K562 (cell line): ENCODE results near the gene NCOA6. TPM values are rescaled to one million over a fixed set of nuclear protein-coding genes. Genes with fewer than 3 reads are reported as not detected.

Experiments
- ATF6 ChIP-seq: sonication (generic); formaldehyde crosslinking; IDR thresholded peaks from 2 replicates; pipeline ENCODE4 v1.4.0; 2020; ENCODE audit warnings: mild to moderate bottlenecking, missing genetic modification reagents
- CREB1 ChIP-seq, 2 experiments: sonication (generic) in 1 of 2; formaldehyde crosslinking in 1 of 2; IDR thresholded peaks; 2 replicates each; pipeline versions ENCODE4 v1.6.1 to v1.8.0; 2012 to 2022; ENCODE audit warnings: inconsistent platforms in 1 of 2, mild to moderate bottlenecking in 1 of 2, missing genetic modification reagents in 1 of 2, moderate library complexity in 1 of 2
- CTBP1 ChIP-seq: fragments of 450-650 bp; IDR thresholded peaks from 2 replicates; pipeline ENCODE4 v1.6.1; 2016; ENCODE audit warnings: borderline replicate concordance
- FOXK2 ChIP-seq, 2 experiments: fragments of 450-650 bp; IDR thresholded peaks in 1 of 2; conservative IDR thresholded peaks in 1 of 2; 2 replicates each; pipeline ENCODE4 v1.6.1; 2016; ENCODE audit warnings: low read depth in 2 of 2, mild to moderate bottlenecking in 1 of 2
- HNRNPH1 ChIP-seq: fragments of 200-400 bp; formaldehyde crosslinking; optimal IDR thresholded peaks from 2 replicates; pipeline ENCODE3; 2017; ENCODE audit warnings: low read depth, mild to moderate bottlenecking, low read length, moderate library complexity
- LCOR ChIP-seq: sonication (generic); formaldehyde crosslinking; IDR thresholded peaks from 2 replicates; pipeline ENCODE4 v1.8.0; 2022; ENCODE audit warnings: mild to moderate bottlenecking, missing genetic modification reagents
- MAFG ChIP-seq: fragments of 450-650 bp; conservative IDR thresholded peaks from 2 replicates; pipeline ENCODE4 v1.6.1; 2016; ENCODE audit warnings: missing genetic modification characterization, missing compliant biosample characterization
- POLR2G ChIP-seq: fragments of 200-400 bp; formaldehyde crosslinking; IDR thresholded peaks from 2 replicates; pipeline ENCODE4 v1.6.1; 2017; ENCODE audit warnings: low read depth, mild to moderate bottlenecking, antibody characterized with exemption, low read length, moderate library complexity
- SMARCC2 ChIP-seq: fragments of 450-650 bp; IDR thresholded peaks from 2 replicates; pipeline ENCODE4 v1.6.1; 2017; ENCODE audit warnings: antibody characterized with exemption, moderate library complexity, mild to moderate bottlenecking, low read depth
- ZBTB12 ChIP-seq: fragments of 250-450 bp; sonication (Bioruptor Pico); IDR thresholded peaks from 2 replicates; pipeline ENCODE4 v1.4.0; 2020
- ZBTB5 ChIP-seq: fragments of 450-650 bp; IDR thresholded peaks from 2 replicates; pipeline ENCODE4 v1.6.1; 2017; ENCODE audit warnings: antibody characterized with exemption
- ZNF146 ChIP-seq: IDR thresholded peaks from one replicate; pipeline ENCODE4 v1.6.1; 2018; ENCODE audit warnings: missing compliant biosample characterization; ENCODE audit not compliant: unreplicated experiment
- ZNF324 ChIP-seq: fragments of 250-450 bp; sonication (Bioruptor Pico); IDR thresholded peaks from 2 replicates; pipeline ENCODE4 v1.4.0; 2020; ENCODE audit warnings: mild to moderate bottlenecking
- polyA plus RNA-seq, 8 experiments: library from polyadenylated mRNA; depleted of rRNA in 4 of 8; stranded (reverse) in 5 of 8; unstranded in 3 of 8; fragments of >200 nt; fragmentation: Nextera tagmentation in 2 of 8; fragmentation: Illumina TruSeq in 1 of 8; extraction: Ambion mirVana in 2 of 8; extraction: Trizol in 1 of 8; gene quantifications; 2 replicates each; pipeline versions ENCODE4 v1.2.1 to v1.2.3, GENCODE V29; 2011 to 2014; ENCODE audit warnings: inconsistent platforms in 1 of 8, missing spikeins in 1 of 8
- total RNA-seq, 7 experiments: library from RNA; depleted of rRNA in 6 of 7; stranded (reverse); fragments of >200 nt in 6 of 7; fragmentation: Illumina TruSeq in 2 of 7; extraction: Trizol in 2 of 7; gene quantifications; 2 replicates each; pipeline versions ENCODE4 v1.2.1 to v1.2.3, GENCODE V29; 2011 to 2021; ENCODE audit warnings: low replicate concordance in 1 of 7
- TF ChIP-seq, protein P1 (sequence below): fragments of 450-650 bp; conservative IDR thresholded peaks from 2 replicates; pipeline ENCODE4 v1.6.1; 2016; ENCODE audit warnings: missing genetic modification characterization, low read depth, mild to moderate bottlenecking, control low read depth, missing compliant biosample characterization
- TF ChIP-seq, protein P2 (sequence below): IDR thresholded peaks from 2 replicates; pipeline ENCODE4 v1.6.1; 2016; ENCODE audit warnings: missing genetic modification characterization, missing compliant biosample characterization
- TF ChIP-seq, protein P3 (sequence below): sonication (generic); formaldehyde crosslinking; IDR thresholded peaks from 2 replicates; pipeline ENCODE4 v1.9.0; 2022; ENCODE audit warnings: mild to moderate bottlenecking, missing genetic modification reagents

NCOA6 gene
- total and polyA plus RNA-seq, 9 of the 15 experiments (the other 6 are each of a cell fraction or from before 2014, with no cell fraction given) = 6.1 to 25.0 (median 9.5) TPM

DNA sequence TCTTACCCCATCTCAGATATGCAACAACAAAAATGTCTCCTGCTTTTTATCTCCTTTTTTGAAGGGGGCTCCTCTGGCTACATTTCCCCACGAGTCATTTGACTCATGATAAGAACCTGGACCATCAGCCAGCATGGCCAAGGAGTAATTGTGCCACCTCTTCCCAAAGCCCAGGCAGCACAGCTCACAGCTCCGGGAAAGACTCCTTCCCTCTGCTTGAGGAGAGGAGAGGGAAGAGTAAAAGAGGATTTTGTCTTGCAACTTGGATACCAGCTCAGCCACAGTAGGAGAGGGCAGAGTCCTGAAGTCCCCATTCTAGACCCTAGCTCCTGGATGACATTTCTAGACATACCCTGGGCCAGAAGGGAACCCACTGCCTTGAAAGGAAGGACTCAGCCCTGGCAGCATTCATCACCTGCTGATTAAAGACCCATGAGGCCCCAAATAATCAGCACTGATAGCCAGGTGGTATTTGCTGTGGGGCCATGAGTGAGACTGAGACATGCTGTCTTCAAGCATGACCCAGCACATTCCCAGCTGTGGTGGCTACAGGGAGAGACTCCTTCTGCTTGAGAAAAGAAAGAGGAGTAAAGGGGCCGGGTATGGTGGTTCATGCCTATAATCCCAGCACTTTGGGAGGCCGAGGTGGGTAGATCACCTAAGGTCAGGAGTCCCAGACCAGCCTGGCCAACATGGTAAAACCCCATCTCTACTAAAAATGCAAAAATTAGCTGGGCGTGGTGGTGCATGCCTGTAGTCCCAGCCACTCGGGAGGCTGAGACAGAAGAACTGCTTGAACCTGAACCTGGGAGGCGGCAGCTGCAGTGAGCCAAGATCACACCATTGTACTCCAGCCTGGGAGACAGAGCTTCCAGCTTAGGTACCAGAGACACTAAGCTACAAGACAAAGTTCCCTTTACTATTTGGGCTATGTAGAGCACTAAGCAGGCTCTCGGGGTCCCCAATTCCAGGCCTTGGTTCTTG is 28.1 kb downstream of the NCOA6 start (continued):
- TF ChIP-seq ZBTB5 (no peak), ZBTB12 (CRISPR knock-in tag) (no peak), HNRNPH1 (no peak), FOXK2 (conservative IDR thresholded peaks at IDR 0.05 in 1 of 2, IDR thresholded peaks at IDR 0.05 in 1 of 2; ENCODE audit: low read depth in 2 of 2) (0 out of 4 replicates have a peak, but pooled peaks of 1 of the 2 experiments have one; percentile 12), ZNF146 (CRISPR knock-in tag) (no peak), POLR2G (no peak), MAFG (tag) (peak; percentile 85), ATF6 (CRISPR knock-in tag) (no peak), ZNF324 (CRISPR knock-in tag) (no peak), CTBP1 (0 out of 2 replicates have a peak, but pooled peaks have one; percentile 15), SMARCC2 (0 out of 2 replicates have a peak, but pooled peaks have one; percentile 43), LCOR (CRISPR knock-in tag) (no peak), CREB1 (IDR thresholded peaks at IDR 0.05) (no peak), CREB1 (CRISPR knock-in tag; IDR thresholded peaks at IDR 0.05) (0 out of 2 replicates have a peak, but pooled peaks have one; percentile 20)
- TF ChIP-seq, protein P1, sequence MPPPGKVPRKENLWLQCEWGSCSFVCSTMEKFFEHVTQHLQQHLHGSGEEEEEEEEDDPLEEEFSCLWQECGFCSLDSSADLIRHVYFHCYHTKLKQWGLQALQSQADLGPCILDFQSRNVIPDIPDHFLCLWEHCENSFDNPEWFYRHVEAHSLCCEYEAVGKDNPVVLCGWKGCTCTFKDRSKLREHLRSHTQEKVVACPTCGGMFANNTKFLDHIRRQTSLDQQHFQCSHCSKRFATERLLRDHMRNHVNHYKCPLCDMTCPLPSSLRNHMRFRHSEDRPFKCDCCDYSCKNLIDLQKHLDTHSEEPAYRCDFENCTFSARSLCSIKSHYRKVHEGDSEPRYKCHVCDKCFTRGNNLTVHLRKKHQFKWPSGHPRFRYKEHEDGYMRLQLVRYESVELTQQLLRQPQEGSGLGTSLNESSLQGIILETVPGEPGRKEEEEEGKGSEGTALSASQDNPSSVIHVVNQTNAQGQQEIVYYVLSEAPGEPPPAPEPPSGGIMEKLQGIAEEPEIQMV = no peak
- TF ChIP-seq, protein P2, sequence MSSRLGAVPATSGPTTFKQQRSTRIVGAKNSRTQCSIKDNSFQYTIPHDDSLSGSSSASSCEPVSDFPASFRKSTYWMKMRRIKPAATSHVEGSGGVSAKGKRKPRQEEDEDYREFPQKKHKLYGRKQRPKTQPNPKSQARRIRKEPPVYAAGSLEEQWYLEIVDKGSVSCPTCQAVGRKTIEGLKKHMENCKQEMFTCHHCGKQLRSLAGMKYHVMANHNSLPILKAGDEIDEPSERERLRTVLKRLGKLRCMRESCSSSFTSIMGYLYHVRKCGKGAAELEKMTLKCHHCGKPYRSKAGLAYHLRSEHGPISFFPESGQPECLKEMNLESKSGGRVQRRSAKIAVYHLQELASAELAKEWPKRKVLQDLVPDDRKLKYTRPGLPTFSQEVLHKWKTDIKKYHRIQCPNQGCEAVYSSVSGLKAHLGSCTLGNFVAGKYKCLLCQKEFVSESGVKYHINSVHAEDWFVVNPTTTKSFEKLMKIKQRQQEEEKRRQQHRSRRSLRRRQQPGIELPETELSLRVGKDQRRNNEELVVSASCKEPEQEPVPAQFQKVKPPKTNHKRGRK = no peak
- TF ChIP-seq, protein P3, sequence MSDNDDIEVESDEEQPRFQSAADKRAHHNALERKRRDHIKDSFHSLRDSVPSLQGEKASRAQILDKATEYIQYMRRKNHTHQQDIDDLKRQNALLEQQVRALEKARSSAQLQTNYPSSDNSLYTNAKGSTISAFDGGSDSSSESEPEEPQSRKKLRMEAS (CRISPR knock-in tag) = peak; percentile 79
